ENCODE data around the gene ZNF205.

GRCh38 chr16:3161235-3162018, 49.0 kb downstream of the ZNF205 start:
- TF ChIP-seq POLR2AphosphoS5 (IDR thresholded peaks at IDR 0.05; ENCODE audit: low read depth, low read length) (no peak), POLR2A (IDR thresholded peaks at IDR 0.05; ENCODE audit: low read depth, low read length) (no peak)

Data from GM12892 (cell line).